SK-N-MC (cell line): Measurements from ENCODE around the gene MFNG.

Source experiments
- DNase-seq: peaks from one replicate; pipeline ENCODE4 v3.0.0-alpha.2; 2011; ENCODE audit warnings: low read depth, low spot score
- H3K27ac ChIP-seq: fragments of 200-600 bp; sonication (generic); 2 replicates; pipeline ENCODE4 v1.5.1; 2016; ENCODE audit warnings: mixed run types
- H3K36me3 ChIP-seq: fragments of 200-600 bp; sonication (generic); 2 replicates; pipeline ENCODE4 v1.6.1; 2017; ENCODE audit warnings: antibody characterized with exemption, low read length, mixed read lengths; ENCODE audit not compliant: insufficient read depth
- H3K4me3 ChIP-seq: fragments of 200-600 bp; sonication (generic); 2 replicates; pipeline ENCODE4 v1.5.1; 2016
- H3K9ac ChIP-seq: fragments of 200-600 bp; sonication (generic); 2 replicates; pipeline ENCODE4 v1.8.0; 2017; ENCODE audit warnings: mixed run types, mixed read lengths; ENCODE audit not compliant: insufficient read length
- H3K9me3 ChIP-seq: fragments of 200-600 bp; sonication (generic); 2 replicates; pipeline ENCODE4 v1.6.1; 2017; ENCODE audit warnings: low read depth, mild to moderate bottlenecking, antibody characterized with exemption, low read length, moderate library complexity, mixed read lengths
- EZH2 ChIP-seq: fragments of 200-600 bp; sonication (generic); IDR thresholded peaks from one replicate; pipeline ENCODE4 v1.6.1; 2017; ENCODE audit warnings: antibody characterized with exemption
- FOXP2 ChIP-seq: optimal IDR thresholded peaks from 2 replicates; pipeline ENCODE3; 2011; ENCODE audit warnings: mild to moderate bottlenecking, moderate library complexity; ENCODE audit not compliant: insufficient read depth; ENCODE audit errors: extremely low read length, control extremely low read depth
- POLR2AphosphoS5 ChIP-seq: IDR thresholded peaks from 2 replicates; pipeline ENCODE4 v1.6.1; 2012; ENCODE audit warnings: mild to moderate bottlenecking, low read depth, low read length, borderline replicate concordance

Gene MFNG

DNA sequence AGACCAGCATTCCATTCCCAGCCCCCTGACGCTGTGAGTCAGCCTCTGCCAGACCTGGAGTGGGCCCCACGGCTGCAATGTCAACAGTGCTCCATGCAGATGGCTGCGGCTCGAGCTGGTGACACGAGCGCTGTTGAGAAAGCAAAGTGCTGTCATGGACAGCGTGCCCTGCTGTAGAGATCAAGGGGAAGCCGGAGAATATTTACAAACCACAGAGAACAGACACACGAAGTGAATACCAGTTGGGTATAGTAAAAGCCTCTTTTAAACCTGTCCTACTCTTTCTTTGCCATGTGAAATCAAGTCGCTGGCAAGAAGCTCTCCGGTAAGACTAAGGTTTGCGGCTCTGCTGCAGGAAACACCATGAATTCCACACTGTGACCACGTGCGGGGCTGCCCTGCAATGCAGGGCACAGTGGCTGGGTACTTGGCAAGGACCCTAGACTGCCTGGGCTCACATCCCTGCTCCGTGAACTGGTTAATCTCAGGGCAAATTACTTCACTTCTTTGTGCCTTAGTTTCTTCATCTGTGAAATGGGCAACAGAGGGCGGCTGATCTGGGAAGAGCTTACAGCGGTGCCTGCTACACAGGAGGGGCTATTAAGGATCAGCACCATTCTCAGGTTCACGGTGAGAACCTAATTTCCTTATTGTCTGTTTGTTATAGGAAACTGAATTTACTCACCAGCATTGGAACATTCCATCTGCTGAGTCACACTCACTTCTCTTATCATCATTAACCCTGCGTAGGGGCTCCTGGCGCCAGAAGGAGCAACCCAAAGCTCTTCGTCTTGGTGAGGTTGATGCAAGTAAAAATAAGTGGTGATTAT, 31.1 kb downstream of the MFNG start:
- Histone ChIP-seq H3K9me3 (no peaks in the 10 kb centered on the region), H3K9ac (no peak overlapping the region), H3K36me3 (no peaks in the 10 kb centered on the region), H3K4me3 (no peak overlapping the region), H3K27ac (no peak overlapping the region)
- no peak for DNase-seq
- TF ChIP-seq FOXP2 (no peak), EZH2 (no peak), POLR2AphosphoS5 (no peak)

DNA sequence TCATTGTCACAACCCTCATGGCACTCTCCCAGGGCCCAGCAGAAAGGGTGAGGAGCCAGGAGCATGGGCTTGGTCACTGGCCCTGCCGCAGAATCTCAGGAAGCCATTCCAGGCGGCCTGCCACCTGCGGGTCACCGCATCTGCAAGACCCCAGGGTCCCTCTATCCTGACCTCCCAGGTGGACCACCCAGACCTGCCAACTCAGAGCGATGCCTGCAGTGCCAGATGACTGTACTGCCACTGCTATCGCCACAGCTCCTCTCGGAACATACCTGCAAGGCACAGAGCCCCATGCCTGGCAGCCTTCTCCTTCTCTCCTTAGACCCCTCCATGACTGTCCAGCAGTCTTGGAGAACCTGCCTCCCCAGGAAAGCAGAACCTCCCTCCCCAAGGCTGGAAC, 32.5 kb downstream of the MFNG start:
- no peak for TF ChIP-seq POLR2AphosphoS5
- Histone ChIP-seq H3K9me3 (no peaks in the 10 kb centered on the region), H3K27ac (no peak overlapping the region), H3K36me3 (no peaks in the 10 kb centered on the region), H3K9ac (no peak overlapping the region), H3K4me3 (no peak overlapping the region)
- DNase-seq = no peak

DNA sequence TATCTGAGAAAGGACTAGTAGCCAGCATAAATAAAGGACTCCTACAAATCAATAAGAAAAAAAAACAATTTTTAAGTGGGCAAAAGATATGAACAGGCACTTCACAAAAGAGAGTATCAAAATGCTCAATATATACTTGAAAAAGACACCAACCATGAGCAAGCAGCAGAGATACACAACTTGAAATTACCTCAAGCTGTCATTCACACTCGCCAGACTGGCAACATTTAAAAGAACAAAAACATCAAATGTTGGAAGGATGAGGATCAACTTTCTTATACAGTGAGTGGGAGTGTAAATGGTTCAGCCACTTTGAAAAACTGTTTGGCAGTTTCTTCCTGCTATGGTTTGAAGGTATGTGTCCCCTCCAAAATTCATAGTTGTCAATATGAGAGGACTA, 35.0 kb downstream of the MFNG start:
- TF ChIP-seq EZH2 (no peak), FOXP2 (no peak), POLR2AphosphoS5 (no peak)
- no peak overlapping the region for H3K4me3 ChIP-seq
- H3K27ac ChIP-seq = no peak overlapping the region
- no peaks in the 10 kb centered on the region for H3K36me3 ChIP-seq
- H3K9ac ChIP-seq = no peak overlapping the region
- DNase-seq = no peak
- no peaks in the 10 kb centered on the region for H3K9me3 ChIP-seq

DNA sequence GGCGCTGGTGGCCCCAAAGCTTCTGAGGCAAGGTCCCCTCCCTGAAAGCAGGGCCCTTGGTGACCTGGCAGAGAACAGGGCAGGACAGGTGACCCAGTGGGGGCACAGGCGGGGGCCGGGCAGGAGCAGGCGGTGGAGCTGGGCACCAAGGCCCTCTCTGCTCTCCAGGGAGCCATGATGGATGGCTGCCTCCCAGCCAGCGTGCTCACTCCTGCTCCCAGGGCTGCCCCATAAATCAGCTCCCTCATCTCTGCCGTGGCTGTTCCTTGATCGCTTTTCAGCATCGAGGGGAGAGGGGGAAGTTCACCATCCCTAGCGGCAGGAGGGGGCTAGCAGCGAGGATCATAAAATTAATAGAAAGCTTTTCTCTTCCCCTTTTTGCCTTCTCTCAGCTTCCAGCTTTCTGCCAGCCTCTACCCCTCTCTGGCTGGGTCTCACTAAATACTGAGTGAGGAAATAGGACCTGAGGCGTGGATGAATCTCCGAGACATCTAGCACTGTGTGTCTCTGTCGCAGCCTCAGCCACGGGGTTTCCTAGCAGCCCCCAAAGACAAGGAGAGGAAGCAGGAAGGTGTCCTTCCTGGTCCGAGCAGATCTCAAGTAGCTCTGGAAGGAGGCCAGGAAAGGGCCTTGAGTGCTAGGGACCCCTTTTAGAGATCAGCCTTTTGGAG, 36.7 kb downstream of the MFNG start:
- H3K9me3 ChIP-seq = no peaks in the 10 kb centered on the region
- H3K9ac ChIP-seq = no peak overlapping the region
- H3K27ac ChIP-seq = no peak overlapping the region
- no peak overlapping the region for H3K4me3 ChIP-seq
- DNase-seq = no peak
- no peaks in the 10 kb centered on the region for H3K36me3 ChIP-seq
- TF ChIP-seq POLR2AphosphoS5 = no peak
- no peak for TF ChIP-seq FOXP2
- no peak for TF ChIP-seq EZH2

DNA sequence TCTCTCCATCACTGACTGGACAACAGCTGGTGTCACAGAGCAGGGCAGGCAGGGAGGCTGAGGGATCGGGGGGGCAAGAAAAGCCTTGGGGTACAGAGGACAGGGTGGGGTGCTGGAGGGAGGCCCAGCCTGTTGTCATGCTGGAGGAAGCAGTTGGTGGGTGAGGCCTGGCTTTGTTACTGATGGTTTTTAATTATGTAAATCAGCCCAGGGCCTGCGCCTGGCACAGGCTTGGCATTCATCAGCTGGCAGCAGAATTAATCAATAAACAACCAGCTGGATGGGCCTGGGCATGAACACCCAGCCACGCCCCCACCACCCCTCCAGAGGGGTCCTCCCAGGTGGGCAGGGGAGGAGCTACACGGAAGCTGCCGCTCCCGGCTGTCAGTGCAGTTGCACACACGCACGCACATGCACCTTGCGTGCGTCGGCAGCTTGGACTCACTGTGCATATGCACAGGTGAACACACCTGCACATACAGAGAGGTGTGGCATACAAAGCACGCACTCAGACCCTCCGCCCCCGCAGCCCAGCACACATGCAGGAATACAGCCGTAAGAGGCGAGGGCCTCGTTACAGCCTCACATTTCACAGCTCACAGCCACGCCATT, 37.6 kb downstream of the MFNG start:
- Histone ChIP-seq H3K4me3 (no peak overlapping the region), H3K27ac (no peak overlapping the region), H3K36me3 (no peaks in the 10 kb centered on the region), H3K9me3 (no peaks in the 10 kb centered on the region), H3K9ac (no peak overlapping the region)
- DNase-seq = no peak
- TF ChIP-seq FOXP2 (no peak), POLR2AphosphoS5 (no peak), EZH2 (no peak)

DNA sequence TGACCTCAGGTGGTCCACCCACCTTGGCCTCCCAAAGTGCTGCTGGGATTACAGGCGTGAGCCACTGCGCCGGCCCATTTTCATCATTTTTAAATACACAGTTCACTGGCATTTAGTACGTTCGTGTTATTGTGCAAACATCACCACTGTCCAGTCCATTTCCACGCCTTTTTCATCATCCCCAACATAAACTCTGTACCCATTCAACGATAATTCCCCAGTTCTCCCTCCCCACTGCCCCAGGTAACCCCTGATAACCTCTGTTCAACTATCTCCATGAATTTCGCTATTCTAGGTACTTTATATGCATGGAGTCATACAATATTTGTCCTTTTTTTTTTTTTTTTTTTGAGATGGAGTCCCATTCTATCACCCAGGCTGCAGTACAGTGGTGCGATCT, 40.7 kb downstream of the MFNG start:
- no peak for DNase-seq
- H3K4me3 ChIP-seq = no peak overlapping the region
- H3K9me3 ChIP-seq = no peaks in the 10 kb centered on the region
- TF ChIP-seq POLR2AphosphoS5 = no peak
- TF ChIP-seq EZH2 = no peak
- no peak for TF ChIP-seq FOXP2
- H3K27ac ChIP-seq = no peak overlapping the region
- no peaks in the 10 kb centered on the region for H3K36me3 ChIP-seq
- no peak overlapping the region for H3K9ac ChIP-seq

DNA sequence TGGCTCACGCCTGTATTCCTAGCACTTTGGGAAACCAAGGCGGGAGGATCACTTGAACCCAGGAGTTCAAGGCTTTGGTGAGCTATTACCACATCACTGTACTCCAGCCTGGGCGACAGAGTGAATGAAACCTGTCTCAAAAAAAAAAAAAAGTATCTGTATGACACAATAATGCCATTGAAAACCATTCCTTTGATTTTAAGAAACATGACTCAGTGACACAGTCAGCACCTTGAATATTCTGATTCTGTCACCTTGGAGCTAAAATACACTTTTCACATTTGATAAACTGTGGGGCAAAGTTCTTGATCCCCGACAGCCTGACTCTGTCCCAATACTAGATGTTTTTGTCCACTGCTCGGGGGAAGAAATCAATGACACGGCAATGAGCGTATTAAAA, 42.2 kb downstream of the MFNG start:
- DNase-seq = no peak
- Histone ChIP-seq H3K4me3 (no peak overlapping the region), H3K9me3 (no peaks in the 10 kb centered on the region), H3K9ac (no peak overlapping the region), H3K36me3 (no peaks in the 10 kb centered on the region), H3K27ac (no peak overlapping the region)
- no peak for TF ChIP-seq POLR2AphosphoS5
- no peak for TF ChIP-seq FOXP2
- no peak for TF ChIP-seq EZH2

DNA sequence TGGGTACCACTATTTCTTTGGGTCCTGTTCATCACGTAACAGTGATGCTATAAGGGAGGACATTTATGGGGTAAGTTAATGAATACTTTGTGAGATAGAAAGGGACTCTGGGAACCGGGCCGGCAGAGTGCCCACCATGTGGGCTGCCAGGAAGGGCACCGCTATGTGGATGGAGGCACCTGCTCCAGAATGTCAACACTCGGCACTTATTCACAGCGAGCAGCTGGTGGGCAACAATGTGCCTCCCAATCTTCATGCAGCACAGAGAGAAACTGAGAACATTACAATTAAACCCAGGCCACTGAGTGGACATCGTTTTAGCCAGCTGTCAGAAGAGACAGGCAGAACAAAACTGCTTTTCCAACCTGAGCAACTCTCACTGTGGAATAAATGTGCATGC, 43.1 kb downstream of the MFNG start:
- TF ChIP-seq POLR2AphosphoS5 (no peak), EZH2 (no peak), FOXP2 (no peak)
- Histone ChIP-seq H3K9ac (no peak overlapping the region), H3K36me3 (no peaks in the 10 kb centered on the region), H3K27ac (no peak overlapping the region), H3K4me3 (no peak overlapping the region), H3K9me3 (no peaks in the 10 kb centered on the region)
- DNase-seq = no peak

DNA sequence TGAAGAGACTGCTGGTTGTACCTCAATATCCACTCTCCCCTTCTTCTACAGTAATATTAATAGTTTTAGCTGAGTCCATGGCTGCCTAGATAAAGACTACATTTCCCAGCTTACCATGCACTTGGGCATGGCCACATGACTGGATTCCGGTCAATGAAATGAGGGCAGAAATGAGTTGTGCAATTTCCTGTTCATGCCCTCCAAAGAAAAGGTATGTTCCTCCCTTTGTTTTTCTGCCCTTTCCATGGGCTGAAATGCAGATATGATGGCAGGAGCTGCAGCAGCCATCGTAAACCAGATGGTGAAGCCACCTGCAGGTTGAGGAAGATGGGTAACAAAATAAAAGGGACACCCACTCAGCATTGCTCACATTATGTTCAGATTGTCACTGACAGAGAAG, 43.6 kb downstream of the MFNG start:
- no peak overlapping the region for H3K9ac ChIP-seq

More for the DNA sequence above, 43.6 kb downstream of the MFNG start:
- no peak for DNase-seq
- Histone ChIP-seq H3K36me3 (no peaks in the 10 kb centered on the region), H3K27ac (no peak overlapping the region), H3K9me3 (no peaks in the 10 kb centered on the region), H3K4me3 (no peak overlapping the region)
- TF ChIP-seq FOXP2 = no peak
- no peak for TF ChIP-seq POLR2AphosphoS5
- TF ChIP-seq EZH2 = no peak
